Fibroblast of lung (primary cell): ENCODE measurements around the gene LMNTD1.

Source experiments
- CTCF ChIP-seq, 2 donors: IDR thresholded peaks in 1 of 2; conservative IDR thresholded peaks in 1 of 2; 1 replicate in 1 of 2; 2 replicates in 1 of 2; pipeline ENCODE4 v1.5.1; 2011 to 2012; ENCODE audit warnings: low read length in 2 of 2, control low read depth in 1 of 2, inconsistent platforms in 1 of 2, low read depth in 1 of 2, mild to moderate bottlenecking in 1 of 2
- EZH2 ChIP-seq: IDR thresholded peaks from 2 replicates; pipeline ENCODE4 v1.5.1; 2012; ENCODE audit warnings: low read length, control low read depth, mild to moderate bottlenecking; ENCODE audit errors: missing control alignments

DNA sequence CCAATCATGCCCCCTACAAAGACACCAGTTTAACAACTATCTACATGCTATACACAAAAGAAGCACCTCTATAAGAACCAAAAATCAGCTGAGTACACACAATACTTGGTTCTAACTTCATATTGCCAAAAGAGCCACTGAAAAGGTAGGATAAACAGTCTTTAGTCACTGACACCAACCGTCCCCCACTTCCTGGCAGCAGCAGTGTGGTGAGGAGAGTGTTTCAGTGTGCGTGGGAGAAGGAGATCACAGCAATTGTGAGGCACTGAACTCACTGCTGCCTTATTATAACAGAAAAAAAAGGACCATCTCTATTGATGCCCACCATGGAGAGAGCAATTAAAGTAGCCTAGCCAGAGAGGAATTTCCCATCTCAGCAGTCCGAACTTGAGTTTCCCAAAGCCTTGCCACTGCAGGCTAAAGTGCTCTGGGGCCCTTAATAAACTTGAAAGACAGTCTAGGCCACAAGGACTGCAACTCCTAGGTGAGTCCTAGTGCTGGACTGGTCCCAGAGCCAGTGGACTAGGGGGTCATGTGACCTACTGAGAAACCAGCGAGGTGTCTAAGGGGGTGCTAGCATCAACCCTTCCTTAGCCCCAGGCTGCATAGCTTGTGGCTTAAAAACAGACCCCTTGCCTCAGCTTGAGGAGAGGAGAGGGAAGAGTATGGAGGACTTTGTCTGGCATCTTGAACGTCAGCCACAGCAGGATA, 37.1 kb upstream of the LMNTD1 start:
- TF ChIP-seq CTCF (conservative IDR thresholded peaks at IDR 0.05 in 1 of 2, IDR thresholded peaks at IDR 0.05 in 1 of 2; ENCODE audit: low read depth in 1 of 2, low read length in 2 of 2) (no peak), EZH2 (no peak)
